GM12878 (cell line): ENCODE data around the gene NODAL. TPM values are rescaled to one million over a fixed set of nuclear protein-coding genes. Genes with fewer than 3 reads are reported as not detected.

Experiments used
- ATAC-seq: fragments of 200-7000 bp; cut with Tn5 transposase; 3 replicates; pipeline ENCODE4 v1.9.1; 2020; ENCODE audit warnings: mild to moderate bottlenecking, moderate library complexity
- BruUV-seq: library from RNA; stranded (reverse); fragments of 400-500 nt; replicated peaks from 2 replicates; lab custom pipeline; 2021; lab: Mats Ljungman, UMichigan
- CTCF ChIA-PET: fragments of 300-600 bp; sonication (Branson Sonifier 250); formaldehyde crosslinking; extraction: SDS; loops from one replicate; lab custom pipeline; 2021; ENCODE audit warnings: inconsistent platforms; lab: Yijun Ruan, JAX
- POLR2A ChIA-PET: fragments of 350-600 bp; formaldehyde crosslinking; extraction: SDS; loops from one replicate; lab custom pipeline; 2021; ENCODE audit warnings: inconsistent platforms; lab: Charles Lee
- RAD21 ChIA-PET: fragments of 300-600 bp; sonication (Branson Sonifier 250); formaldehyde crosslinking; loops from one replicate; lab custom pipeline; 2023; ENCODE audit warnings: antibody characterized with exemption; ENCODE audit not compliant: unreplicated experiment; lab: Charles Lee
- SMC1A ChIA-PET: fragments of 300-600 bp; sonication (Branson Sonifier 250); formaldehyde crosslinking; loops from one replicate; lab custom pipeline; 2023; ENCODE audit not compliant: unreplicated experiment, uncharacterized antibody; lab: Charles Lee
- DNase-seq: peaks from one replicate; pipeline ENCODE4 v3.0.0-alpha.2; 2011; ENCODE audit warnings: low read depth, low spot score
- FAIRE-seq: peaks from 3 replicates; lab custom pipeline; 2011; peaks lifted over from hg19 to GRCh38; lab: Jason Lieb, UNC
- H2AFZ ChIP-seq: 2 replicates; pipeline ENCODE4 v1.6.0; 2011; ENCODE audit warnings: low read depth, low read length, control low read depth; ENCODE audit not compliant: control insufficient read depth
- H3K27ac ChIP-seq: 2 replicates; pipeline ENCODE4 v1.5.1; 2011; ENCODE audit warnings: control low read depth; ENCODE audit not compliant: control insufficient read depth, insufficient read depth
- H3K27me3 ChIP-seq, 2 experiments: replicated peaks in 1 of 2; 2 replicates each; pipeline versions ENCODE4 v1.6.0 to v1.6.1; 2011; ENCODE audit warnings: low read length in 1 of 2; ENCODE audit not compliant: control insufficient read depth in 2 of 2, insufficient read depth in 2 of 2
- H3K36me3 ChIP-seq, 2 experiments: 2 replicates each; pipeline ENCODE4 v1.5.1; 2011; ENCODE audit warnings: low read length in 1 of 2; ENCODE audit not compliant: control insufficient read depth in 2 of 2, insufficient read depth in 2 of 2
- H3K4me1 ChIP-seq: 2 replicates; pipeline ENCODE4 v1.6.1; 2011; ENCODE audit warnings: mild to moderate bottlenecking, low read length, moderate library complexity, mixed read lengths; ENCODE audit not compliant: control insufficient read depth, insufficient read depth
- H3K4me2 ChIP-seq: 2 replicates; pipeline ENCODE4 v1.6.0; 2011; ENCODE audit warnings: control low read depth; ENCODE audit not compliant: control insufficient read depth, insufficient read depth
- H3K4me3 ChIP-seq: fragments of 200-600 bp; sonication (generic); 2 replicates; pipeline ENCODE4 v1.5.1; 2016
- H3K79me2 ChIP-seq: 2 replicates; pipeline ENCODE4 v1.6.0; 2011; ENCODE audit warnings: low read length; ENCODE audit not compliant: control insufficient read depth, insufficient read depth
- H3K9ac ChIP-seq: 2 replicates; pipeline ENCODE4 v1.8.0; 2011; ENCODE audit warnings: low read length, control low read depth, mixed read lengths; ENCODE audit not compliant: control insufficient read depth, insufficient read depth
- H3K9me3 ChIP-seq: replicated peaks from 3 replicates; pipeline ENCODE4 v1.5.1; 2011; ENCODE audit warnings: mild to moderate bottlenecking, low read length; ENCODE audit not compliant: control insufficient read depth, insufficient read depth
- H4K20me1 ChIP-seq: 2 replicates; pipeline ENCODE4 v1.6.0; 2011; ENCODE audit not compliant: control insufficient read depth, insufficient read depth
- CBFB ChIP-seq: IDR thresholded peaks from 2 replicates; pipeline ENCODE4 v1.6.1; 2016; ENCODE audit warnings: antibody characterized with exemption, low read depth
- CEBPB ChIP-seq, 2 experiments: fragments of 150-350 bp in 1 of 2; IDR thresholded peaks; 2 replicates each; pipeline ENCODE4 v1.6.1; 2012 to 2014; ENCODE audit warnings: low read depth in 2 of 2, low read length in 2 of 2, borderline replicate concordance in 1 of 2, inconsistent platforms in 1 of 2
- DPF2 ChIP-seq: fragments of 450-650 bp; IDR thresholded peaks from 2 replicates; pipeline ENCODE4 v1.6.1; 2017; ENCODE audit warnings: mild to moderate bottlenecking
- GABPA ChIP-seq: IDR thresholded peaks from 2 replicates; pipeline ENCODE4 v1.6.1; 2014; ENCODE audit warnings: antibody characterized with exemption, low read depth, mild to moderate bottlenecking, inconsistent platforms
- NBN ChIP-seq: fragments of 450-650 bp; IDR thresholded peaks from 2 replicates; pipeline ENCODE4 v1.6.1; 2016
- RUNX3 ChIP-seq: IDR thresholded peaks from 2 replicates; pipeline ENCODE4 v1.6.1; 2012; ENCODE audit warnings: low read length, inconsistent platforms
- SPI1 ChIP-seq: IDR thresholded peaks from 2 replicates; pipeline ENCODE4 v1.6.1; 2011; ENCODE audit warnings: low read depth, mild to moderate bottlenecking, low read length, moderate library complexity, borderline replicate concordance; ENCODE audit not compliant: insufficient read depth
- WGBS: methylation state at CpG from one replicate; pipeline ENCODE4 v1.1.6; 2016; ENCODE audit warnings: low lambda C conversion rate; ENCODE audit not compliant: insufficient replicate concordance, insufficient coverage; ENCODE audit errors: missing lambda C conversion rate; 5-methylcytosine and 5-hydroxymethylcytosine counted together
- in situ Hi-C: fragments of 300-500 bp; cut with MboI; formaldehyde crosslinking; loops from 9 replicates; pipeline ENCODE4 v1.14.3; 2018; ENCODE audit warnings: mixed read lengths
- intact Hi-C: fragments of 100-400 bp; cut with micrococcal nuclease; formaldehyde crosslinking; loops from one replicate; pipeline ENCODE4 v1.14.2; 2022; ENCODE audit not compliant: unreplicated experiment
- polyA plus RNA-seq, 11 experiments: library from polyadenylated mRNA; depleted of rRNA in 4 of 11; unstranded in 6 of 11; stranded (reverse) in 5 of 11; fragments of >200 nt; fragmentation: Nextera tagmentation in 4 of 11; fragmentation: Illumina TruSeq in 1 of 11; extraction: Ambion mirVana in 4 of 11; extraction: Trizol in 1 of 11; gene quantifications; 1 replicate in 1 of 11; 2 replicates in 10 of 11; pipeline versions ENCODE4 v1.2.1 to v1.2.3, GENCODE V29; 2011 to 2016; ENCODE audit warnings: inconsistent platforms in 2 of 11, missing spikeins in 2 of 11, low read depth in 1 of 11
- total RNA-seq, 4 experiments: library from RNA; depleted of rRNA in 3 of 4; stranded (reverse); fragments of >200 nt in 3 of 4; fragmentation: Illumina TruSeq in 1 of 4; extraction: Trizol in 1 of 4; gene quantifications; 2 replicates each; pipeline versions ENCODE4 v1.2.1 to v1.2.3, GENCODE V29; 2013 to 2021
- TF ChIP-seq, protein P1 (sequence below): fragments of 150-350 bp; IDR thresholded peaks from 2 replicates; pipeline ENCODE4 v1.6.1; 2014; ENCODE audit warnings: mild to moderate bottlenecking, low read depth, low read length
- TF ChIP-seq, protein P2 (sequence below): IDR thresholded peaks from 2 replicates; pipeline ENCODE4 v1.6.1; 2012; ENCODE audit warnings: improper control_type of control experiment, low read depth, low read length; ENCODE audit not compliant: insufficient replicate concordance

NODAL gene
- total and polyA plus RNA-seq, 10 of the 15 experiments (the other 5 are each of a cell fraction or from before 2014, with no cell fraction given) = not detected

DNA sequence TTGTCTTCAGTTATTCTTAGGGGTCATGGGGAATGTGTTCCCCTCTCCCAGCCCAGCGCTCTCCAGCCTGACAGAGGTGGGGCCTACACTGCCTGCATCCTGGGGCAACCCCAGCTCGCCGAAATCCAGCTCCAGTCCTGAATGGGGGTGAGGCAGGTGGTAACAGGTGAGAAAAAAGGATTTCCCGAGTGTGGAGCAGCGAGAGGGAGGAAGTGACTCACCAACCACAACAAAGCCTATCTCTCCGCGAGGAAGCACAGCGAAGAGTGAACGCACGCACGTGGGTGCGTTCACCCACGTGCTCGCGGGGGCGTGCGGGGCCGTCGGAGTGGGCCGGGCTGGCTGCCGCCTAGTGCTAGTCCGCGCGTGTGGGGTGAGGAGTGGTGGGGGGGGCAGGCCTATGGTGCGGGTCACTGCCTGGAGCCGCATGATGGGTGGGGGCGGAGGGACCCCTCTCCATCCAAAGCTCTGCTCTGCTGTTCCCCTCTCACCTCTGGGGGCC is 36.2 kb upstream of the NODAL start (continued):
- TF ChIP-seq NBN = peak; percentile 58

GRCh38 chr10:70476249-70477035 is 35.0 kb upstream of the NODAL start:
- RAD21 ChIA-PET = interaction anchor here (0.6 to 2.7 kb wide), 5 partner anchors 14 to 37 kb away, joined by 3 to 27 read pairs (median 10); no protein-coding TSS in a partner anchor
- H3K4me3 ChIP-seq = no peak overlapping the region
- H3K36me3 ChIP-seq = no peaks in the 10 kb centered on the region
- 32% methylated on average over 7 of the region's 7 CpGs for WGBS
- H3K27ac ChIP-seq = no peak overlapping the region
- H4K20me1 ChIP-seq = no peaks in the 10 kb centered on the region
- DNase-seq = no peak
- CTCF ChIA-PET = interaction anchor here (1.0 to 3.2 kb wide), 5 partner anchors 12 to 20 kb away, joined by 3 to 25 read pairs (median 6); no protein-coding TSS in a partner anchor
- SMC1A ChIA-PET = interaction anchor here (0.7 to 2.9 kb wide), 9 partner anchors 14 to 102 kb away, joined by 3 to 16 read pairs (median 3); no protein-coding TSS in a partner anchor
- peaks cover 24% of the 10 kb centered on the region for H3K79me2 ChIP-seq
- H2AFZ ChIP-seq = no peak overlapping the region
- TF ChIP-seq CEBPB (IDR thresholded peaks at IDR 0.05; ENCODE audit: borderline replicate concordance in 1 of 2, low read depth in 2 of 2, low read length in 2 of 2) = no peak
- 0 out of 2 replicates have a peak, but pooled peaks have one; percentile 4 for TF ChIP-seq NBN
- TF ChIP-seq, protein P1, sequence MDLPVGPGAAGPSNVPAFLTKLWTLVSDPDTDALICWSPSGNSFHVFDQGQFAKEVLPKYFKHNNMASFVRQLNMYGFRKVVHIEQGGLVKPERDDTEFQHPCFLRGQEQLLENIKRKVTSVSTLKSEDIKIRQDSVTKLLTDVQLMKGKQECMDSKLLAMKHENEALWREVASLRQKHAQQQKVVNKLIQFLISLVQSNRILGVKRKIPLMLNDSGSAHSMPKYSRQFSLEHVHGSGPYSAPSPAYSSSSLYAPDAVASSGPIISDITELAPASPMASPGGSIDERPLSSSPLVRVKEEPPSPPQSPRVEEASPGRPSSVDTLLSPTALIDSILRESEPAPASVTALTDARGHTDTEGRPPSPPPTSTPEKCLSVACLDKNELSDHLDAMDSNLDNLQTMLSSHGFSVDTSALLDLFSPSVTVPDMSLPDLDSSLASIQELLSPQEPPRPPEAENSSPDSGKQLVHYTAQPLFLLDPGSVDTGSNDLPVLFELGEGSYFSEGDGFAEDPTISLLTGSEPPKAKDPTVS = no peak
- TF ChIP-seq, protein P2, sequence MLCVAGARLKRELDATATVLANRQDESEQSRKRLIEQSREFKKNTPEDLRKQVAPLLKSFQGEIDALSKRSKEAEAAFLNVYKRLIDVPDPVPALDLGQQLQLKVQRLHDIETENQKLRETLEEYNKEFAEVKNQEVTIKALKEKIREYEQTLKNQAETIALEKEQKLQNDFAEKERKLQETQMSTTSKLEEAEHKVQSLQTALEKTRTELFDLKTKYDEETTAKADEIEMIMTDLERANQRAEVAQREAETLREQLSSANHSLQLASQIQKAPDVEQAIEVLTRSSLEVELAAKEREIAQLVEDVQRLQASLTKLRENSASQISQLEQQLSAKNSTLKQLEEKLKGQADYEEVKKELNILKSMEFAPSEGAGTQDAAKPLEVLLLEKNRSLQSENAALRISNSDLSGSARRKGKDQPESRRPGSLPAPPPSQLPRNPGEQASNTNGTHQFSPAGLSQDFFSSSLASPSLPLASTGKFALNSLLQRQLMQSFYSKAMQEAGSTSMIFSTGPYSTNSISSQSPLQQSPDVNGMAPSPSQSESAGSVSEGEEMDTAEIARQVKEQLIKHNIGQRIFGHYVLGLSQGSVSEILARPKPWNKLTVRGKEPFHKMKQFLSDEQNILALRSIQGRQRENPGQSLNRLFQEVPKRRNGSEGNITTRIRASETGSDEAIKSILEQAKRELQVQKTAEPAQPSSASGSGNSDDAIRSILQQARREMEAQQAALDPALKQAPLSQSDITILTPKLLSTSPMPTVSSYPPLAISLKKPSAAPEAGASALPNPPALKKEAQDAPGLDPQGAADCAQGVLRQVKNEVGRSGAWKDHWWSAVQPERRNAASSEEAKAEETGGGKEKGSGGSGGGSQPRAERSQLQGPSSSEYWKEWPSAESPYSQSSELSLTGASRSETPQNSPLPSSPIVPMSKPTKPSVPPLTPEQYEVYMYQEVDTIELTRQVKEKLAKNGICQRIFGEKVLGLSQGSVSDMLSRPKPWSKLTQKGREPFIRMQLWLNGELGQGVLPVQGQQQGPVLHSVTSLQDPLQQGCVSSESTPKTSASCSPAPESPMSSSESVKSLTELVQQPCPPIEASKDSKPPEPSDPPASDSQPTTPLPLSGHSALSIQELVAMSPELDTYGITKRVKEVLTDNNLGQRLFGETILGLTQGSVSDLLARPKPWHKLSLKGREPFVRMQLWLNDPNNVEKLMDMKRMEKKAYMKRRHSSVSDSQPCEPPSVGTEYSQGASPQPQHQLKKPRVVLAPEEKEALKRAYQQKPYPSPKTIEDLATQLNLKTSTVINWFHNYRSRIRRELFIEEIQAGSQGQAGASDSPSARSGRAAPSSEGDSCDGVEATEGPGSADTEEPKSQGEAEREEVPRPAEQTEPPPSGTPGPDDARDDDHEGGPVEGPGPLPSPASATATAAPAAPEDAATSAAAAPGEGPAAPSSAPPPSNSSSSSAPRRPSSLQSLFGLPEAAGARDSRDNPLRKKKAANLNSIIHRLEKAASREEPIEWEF = no peak
- no peak for TF ChIP-seq GABPA
- no peak for TF ChIP-seq CBFB
- TF ChIP-seq SPI1 = peak; percentile 6; the same call in 1 of the 2 replicates
- peak; percentile 67 for TF ChIP-seq RUNX3
- 0 out of 2 replicates have a peak, but pooled peaks have one; percentile 21 for TF ChIP-seq DPF2
- FAIRE-seq = no peak
- no peak overlapping the region; the same call in 1 of the 2 replicates for H3K4me2 ChIP-seq
- intact Hi-C loops = no loop called here
- POLR2A ChIA-PET = interaction anchor here (0.7 to 7.7 kb wide), 3 partner anchors 18 to 73 kb away, joined by 3 to 38 read pairs (median 3); partner anchors contain the start of gene EIF4EBP2
- H3K4me1 ChIP-seq = peaks cover 47% of the 10 kb centered on the region
- in situ Hi-C loops = no loop called here
- no peaks in the 10 kb centered on the region; a peak in 1 of 4 replicates for H3K27me3 ChIP-seq
- no peaks in the 10 kb centered on the region for H3K9me3 ChIP-seq
- no TSS peak for BruUV-seq
- peak; percentile 39 for ATAC-seq
- no peak overlapping the region for H3K9ac ChIP-seq
